ENCODE results near the gene YKT6.
A peak's percentile ranks its signal among the peaks of the same experiment; 100 is the strongest.
"Not testable (repeated sequence)": the region's sequence is repeated elsewhere in the genome, so short reads cannot be mapped to it uniquely, and the experiment has no call there.

The YKT6 gene

GRCh38 chr7:44193011-44193802 is 7.6 kb upstream of the YKT6 start:
- DNase-seq (ENCODE audit: low spot score): no peak

- DNase-seq (ENCODE audit: low spot score): no peak
Measured at GRCh38 chr7:44194069-44194468, 6.7 kb upstream of the YKT6 start.

- no peak for DNase-seq (ENCODE audit: low spot score)
Measured at GRCh38 chr7:44194562-44195145, 6.1 kb upstream of the YKT6 start.

GRCh38 chr7:44195889-44196288 is 4.9 kb upstream of the YKT6 start:
- DNase-seq (ENCODE audit: low spot score): peak; percentile 40

GRCh38 chr7:44196450-44196872 is 4.3 kb upstream of the YKT6 start:
- DNase-seq (ENCODE audit: low spot score): peak; percentile 79

- DNase-seq (ENCODE audit: low spot score): no peak
Measured at GRCh38 chr7:44197474-44197873, 3.3 kb upstream of the YKT6 start.

GRCh38 chr7:44200163-44200562 is 615 bp upstream of the YKT6 start:
- DNase-seq (ENCODE audit: low spot score): not testable (repeated sequence)

- no peak for DNase-seq (ENCODE audit: low spot score)
Measured at GRCh38 chr7:44201813-44202212, 1.0 kb downstream of the YKT6 start.

GRCh38 chr7:44206008-44206407 is 5.2 kb downstream of the YKT6 start:
- no peak for DNase-seq (ENCODE audit: low spot score)

- DNase-seq (ENCODE audit: low spot score): no peak
Measured at GRCh38 chr7:44208085-44208484, 7.3 kb downstream of the YKT6 start.

- DNase-seq (ENCODE audit: low spot score): no peak
Measured at GRCh38 chr7:44210107-44210506, 9.3 kb downstream of the YKT6 start.

- no peak for DNase-seq (ENCODE audit: low spot score)
Measured at GRCh38 chr7:44211126-44211675, 10.4 kb downstream of the YKT6 start.

- DNase-seq (ENCODE audit: low spot score): peak; percentile 38
Measured at GRCh38 chr7:44212018-44212417, 11.2 kb downstream of the YKT6 start.

- DNase-seq (ENCODE audit: low spot score): no peak
Measured at GRCh38 chr7:44212581-44213184, 11.9 kb downstream of the YKT6 start.

GRCh38 chr7:44213206-44213876 is 12.6 kb downstream of the YKT6 start:
- DNase-seq (ENCODE audit: low spot score): no peak

GRCh38 chr7:44213877-44214388 is 13.2 kb downstream of the YKT6 start:
- DNase-seq (ENCODE audit: low spot score): no peak

- no peak for DNase-seq (ENCODE audit: low spot score)
Measured at GRCh38 chr7:44215531-44215930, 14.8 kb downstream of the YKT6 start.

- no peak for DNase-seq (ENCODE audit: low spot score)
Measured at GRCh38 chr7:44216019-44216418, 15.2 kb downstream of the YKT6 start.

- DNase-seq (ENCODE audit: low spot score): peak; percentile 81
Measured at GRCh38 chr7:44216521-44217222, 15.9 kb downstream of the YKT6 start.

- DNase-seq (ENCODE audit: low spot score): no peak
Measured at GRCh38 chr7:44217223-44217714, 16.5 kb downstream of the YKT6 start.

GRCh38 chr7:44217852-44218402 is 17.1 kb downstream of the YKT6 start:
- no peak for DNase-seq (ENCODE audit: low spot score)
